SH-SY5Y (cell line): Measurements from ENCODE around the gene CD19.

Experiments used
- GATA2 ChIP-seq: IDR thresholded peaks from 2 replicates; pipeline ENCODE4 v1.6.1; 2011; ENCODE audit warnings: mild to moderate bottlenecking, low read depth, low read length
- GATA3 ChIP-seq: IDR thresholded peaks from 2 replicates; pipeline ENCODE4 v1.6.1; 2011; ENCODE audit warnings: low read depth, mild to moderate bottlenecking, low read length, moderate library complexity

GRCh38 chr16:28912558-28912957 lies 19.2 kb upstream of the CD19 start:
- TF ChIP-seq GATA3: no peak
- no peak for TF ChIP-seq GATA2
